Fibroblast of gingiva (primary cell): ENCODE data around the gene STMN3.
"Not testable (repeated sequence)": the region's sequence is repeated elsewhere in the genome, so short reads cannot be mapped to it uniquely, and the experiment has no call there.

ENCODE experiments used
- DNase-seq: peaks from one replicate; pipeline ENCODE4 v3.0.0-alpha.2; 2011; ENCODE audit warnings: low read depth

STMN3 gene

GRCh38 chr20:63635431-63636141, 17.6 kb downstream of the STMN3 start:
- DNase-seq = no peak

GRCh38 chr20:63633732-63634131, 19.5 kb downstream of the STMN3 start:
- no peak for DNase-seq

GRCh38 chr20:63631426-63631825, 21.8 kb downstream of the STMN3 start:
- DNase-seq = not testable (repeated sequence)

GRCh38 chr20:63630956-63631355, 22.3 kb downstream of the STMN3 start:
- not testable (repeated sequence) for DNase-seq

- peak; percentile 66 for DNase-seq
These were observed 24.8 kb downstream of the STMN3 start for GRCh38 chr20:63628246-63628975.

GRCh38 chr20:63627751-63628245, 25.4 kb downstream of the STMN3 start:
- DNase-seq = no peak

- peak; percentile 94 for DNase-seq
These were observed 26.0 kb downstream of the STMN3 start for GRCh38 chr20:63627129-63627750.

GRCh38 chr20:63626424-63627128, 26.6 kb downstream of the STMN3 start, which contains the start of gene GMEB2:
Gene GMEB2 (minus strand): TSS chr20:63627101. CDS start chr20:63619397, 7,704 bp downstream.
- peak; percentile 67 for DNase-seq

- peak; percentile 18 for DNase-seq
These were observed 27.3 kb downstream of the STMN3 start for GRCh38 chr20:63625771-63626423.

GRCh38 chr20:63624486-63624885, 28.7 kb downstream of the STMN3 start:
- DNase-seq = peak; percentile 41

GRCh38 chr20:63622732-63623131, 30.5 kb downstream of the STMN3 start:
- no peak for DNase-seq

- DNase-seq = no peak
These were observed 31.1 kb downstream of the STMN3 start for GRCh38 chr20:63622096-63622495.

GRCh38 chr20:63620991-63621390, 32.2 kb downstream of the STMN3 start:
- DNase-seq = no peak

- DNase-seq = no peak
These were observed 33.7 kb downstream of the STMN3 start for GRCh38 chr20:63619505-63619904.

GRCh38 chr20:63619086-63619485, 34.1 kb downstream of the STMN3 start:
- DNase-seq = no peak

- DNase-seq = no peak
These were observed 34.8 kb downstream of the STMN3 start for GRCh38 chr20:63618291-63618980.

GRCh38 chr20:63617876-63618265, 35.4 kb downstream of the STMN3 start:
- no peak for DNase-seq

- no peak for DNase-seq
These were observed 35.9 kb downstream of the STMN3 start for GRCh38 chr20:63617092-63617875.

GRCh38 chr20:63613863-63614594, 39.2 kb downstream of the STMN3 start:
- not testable (repeated sequence) for DNase-seq
